ENCODE measurements around the gene TNFRSF8. TPM values are rescaled to one million over a fixed set of nuclear protein-coding genes. Genes with fewer than 3 reads are reported as not detected.

TNFRSF8 gene
- total RNA-seq, 2 donors from 2014 or later: 0.32 to 4.7 TPM

DNA sequence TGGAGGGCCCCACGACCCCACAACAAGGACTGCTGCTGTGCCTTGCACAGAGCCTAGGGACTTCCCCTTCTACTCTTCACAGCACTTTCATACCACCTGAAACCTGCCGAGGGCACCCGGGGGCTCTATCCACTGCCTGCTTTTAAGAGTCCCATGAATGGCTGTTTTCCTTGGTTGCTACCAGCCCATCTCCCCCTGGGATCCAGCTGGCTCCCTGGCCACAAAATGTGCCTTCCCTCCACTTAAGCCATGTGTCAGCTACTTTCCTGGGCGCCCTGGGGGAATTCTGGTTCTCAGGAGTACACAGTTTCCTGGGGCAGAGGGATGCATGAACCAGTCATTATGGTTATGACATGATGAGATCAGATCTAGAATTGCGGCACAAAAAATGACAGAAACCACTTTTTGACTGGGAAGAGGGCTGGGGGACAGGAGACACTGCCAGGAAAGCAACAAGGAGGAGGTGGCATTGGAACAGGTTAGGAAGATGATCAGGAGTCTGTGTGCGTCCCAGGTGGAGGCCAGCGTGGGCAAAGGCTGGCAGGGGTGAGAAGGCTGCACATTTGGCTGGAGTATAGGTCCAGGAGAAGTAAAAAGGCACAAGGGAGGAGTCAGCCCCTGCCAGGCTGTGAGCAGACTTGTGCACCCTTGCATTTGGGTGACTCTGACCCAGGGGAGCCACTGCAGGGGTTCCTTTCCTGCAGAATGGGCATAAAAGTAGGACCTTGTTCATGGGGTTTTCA is 3.2 kb upstream of the TNFRSF8 start:
- Histone ChIP-seq H3K9me3 (no peaks in the 10 kb centered on the region), H3K36me3 (no peaks in the 10 kb centered on the region), H3K4me1 (replicated peaks) (no peaks in the 10 kb centered on the region), H3K27ac (no peak overlapping the region), H3K4me3 (no peak overlapping the region), H3K27me3 (replicated peaks; ENCODE audit: insufficient read depth) (peaks cover 18% of the 10 kb centered on the region)
- no peak for DNase-seq (ENCODE audit: low spot score)
- TF ChIP-seq POLR2AphosphoS5 (IDR thresholded peaks at IDR 0.05): no peak
- no peak for TF ChIP-seq CTCF (IDR thresholded peaks at IDR 0.05)
- no peak for TF ChIP-seq POLR2A (IDR thresholded peaks at IDR 0.05)
- 69% methylated on average over 7 of the region's 7 CpGs for WGBS
- intact Hi-C loops (cut with DNase I): no loop called here

DNA sequence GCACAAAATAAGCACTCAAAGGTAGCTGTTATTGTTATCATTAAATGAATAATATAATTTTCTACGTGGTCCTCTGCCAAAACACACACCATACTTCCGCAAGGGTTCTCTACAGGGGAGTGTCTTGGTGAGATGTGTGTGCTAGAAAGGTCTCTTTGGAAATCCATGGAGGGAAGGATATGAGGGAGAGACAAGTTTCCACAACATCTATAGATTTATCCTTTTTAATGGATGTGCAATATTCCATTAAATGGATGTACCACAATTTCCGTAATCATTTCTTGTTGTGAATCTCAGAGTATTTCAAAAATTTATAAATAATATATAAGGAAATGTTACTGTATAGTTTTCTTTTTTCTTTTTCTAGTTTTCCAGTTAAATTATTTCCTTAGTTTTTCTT is 2.6 kb upstream of the TNFRSF8 start:
- DNase-seq (ENCODE audit: low spot score): no peak
- Histone ChIP-seq H3K4me1 (replicated peaks) (no peaks in the 10 kb centered on the region), H3K36me3 (no peaks in the 10 kb centered on the region), H3K9me3 (no peaks in the 10 kb centered on the region), H3K27ac (no peak overlapping the region), H3K4me3 (no peak overlapping the region), H3K27me3 (replicated peaks; ENCODE audit: insufficient read depth) (peaks cover 18% of the 10 kb centered on the region)
- intact Hi-C loops (cut with DNase I): no loop called here
- 98% methylated on average over 3 of the region's 3 CpGs for WGBS
- TF ChIP-seq POLR2A (IDR thresholded peaks at IDR 0.05) (no peak), POLR2AphosphoS5 (IDR thresholded peaks at IDR 0.05) (no peak), CTCF (IDR thresholded peaks at IDR 0.05) (no peak)

- no peaks in the 10 kb centered on the region for H3K4me1 ChIP-seq (replicated peaks)
- no peaks in the 10 kb centered on the region for H3K9me3 ChIP-seq
- intact Hi-C loops (cut with DNase I): no loop called here
- peaks cover 21% of the 10 kb centered on the region for H3K27me3 ChIP-seq (replicated peaks; ENCODE audit: insufficient read depth)
- WGBS: 26% methylated on average over 14 of the region's 17 CpGs
- DNase-seq (ENCODE audit: low spot score): no peak
- no peaks in the 10 kb centered on the region for H3K36me3 ChIP-seq
- H3K4me3 ChIP-seq: no peak overlapping the region
- no peak overlapping the region for H3K27ac ChIP-seq
- no peak for TF ChIP-seq CTCF (IDR thresholded peaks at IDR 0.05)
- no peak for TF ChIP-seq POLR2A (IDR thresholded peaks at IDR 0.05)
- no peak for TF ChIP-seq POLR2AphosphoS5 (IDR thresholded peaks at IDR 0.05)
Observed at GRCh38 chr1:12064073-12064969, 1.2 kb downstream of the TNFRSF8 start.

GRCh38 chr1:12065872-12066271 is 2.8 kb downstream of the TNFRSF8 start:
- Histone ChIP-seq H3K27ac (no peak overlapping the region), H3K36me3 (no peaks in the 10 kb centered on the region), H3K27me3 (replicated peaks; ENCODE audit: insufficient read depth) (peaks cover 21% of the 10 kb centered on the region), H3K4me1 (replicated peaks) (no peaks in the 10 kb centered on the region), H3K9me3 (no peaks in the 10 kb centered on the region), H3K4me3 (no peak overlapping the region)
- no peak for TF ChIP-seq POLR2A (IDR thresholded peaks at IDR 0.05)
- TF ChIP-seq CTCF (IDR thresholded peaks at IDR 0.05): no peak
- no peak for TF ChIP-seq POLR2AphosphoS5 (IDR thresholded peaks at IDR 0.05)
- DNase-seq (ENCODE audit: low spot score): no peak
- intact Hi-C loops (cut with DNase I): no loop called here
- 43% methylated on average over 6 of the region's 6 CpGs for WGBS
